ENCODE results near the gene FBXO9.

The FBXO9 gene

DNA sequence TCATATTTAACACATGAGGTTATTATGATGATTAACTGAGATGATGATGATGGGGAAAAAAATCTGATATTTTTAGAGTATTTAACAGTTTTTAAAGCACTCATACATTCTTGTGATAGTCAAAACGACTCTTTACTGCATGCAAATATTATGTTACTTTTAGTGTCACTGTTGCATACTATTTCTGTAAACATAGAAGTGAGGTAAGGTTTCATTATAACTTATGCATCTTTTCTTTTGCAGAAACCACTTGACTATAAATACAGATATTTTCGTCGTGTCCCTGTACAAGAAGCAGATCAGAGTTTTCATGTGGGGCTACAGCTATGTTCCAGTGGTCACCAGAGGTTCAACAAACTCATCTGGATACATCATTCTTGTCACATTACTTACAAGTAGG is 30.1 kb downstream of the FBXO9 start:
- no peak for DNase-seq (ENCODE audit: low read depth)

DNA sequence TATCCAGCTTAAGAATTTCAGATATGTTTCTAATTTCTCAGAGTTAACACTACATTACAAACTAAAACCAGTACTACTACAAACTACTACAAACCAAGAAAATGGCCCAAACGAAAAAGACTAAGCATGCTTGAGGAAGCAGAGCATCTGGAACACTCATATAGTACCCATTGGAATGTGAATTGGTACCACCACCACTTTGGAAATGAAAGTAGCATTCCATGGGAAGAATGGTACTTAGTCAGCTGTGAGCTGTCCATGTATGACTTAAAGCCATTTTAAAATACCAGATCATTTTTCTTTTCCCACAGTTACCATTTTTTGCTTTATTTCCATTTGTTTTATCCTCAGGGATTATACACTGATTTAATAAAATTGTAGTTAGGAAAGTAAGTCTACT is 30.5 kb downstream of the FBXO9 start:
- no peak for DNase-seq (ENCODE audit: low read depth)

DNA sequence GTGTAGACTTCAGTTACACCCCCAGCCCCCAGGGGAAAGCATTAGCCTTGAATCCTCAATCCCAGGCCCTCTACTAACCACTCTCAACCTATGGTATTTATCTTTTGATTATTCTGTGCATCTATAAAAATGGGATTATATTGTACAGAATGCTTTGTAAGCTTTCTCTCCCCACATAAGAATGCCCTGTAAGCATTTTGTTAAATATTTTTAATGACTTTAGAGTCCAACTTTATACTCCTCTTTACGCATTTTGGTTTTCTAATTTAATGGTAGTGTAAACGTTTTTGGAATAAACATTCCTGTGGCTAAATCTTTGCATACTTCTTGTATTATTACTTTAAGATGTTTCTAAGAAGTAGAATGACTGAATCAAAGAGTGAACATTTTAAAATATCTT is 35.4 kb downstream of the FBXO9 start:
- no peak for DNase-seq (ENCODE audit: low read depth)

DNA sequence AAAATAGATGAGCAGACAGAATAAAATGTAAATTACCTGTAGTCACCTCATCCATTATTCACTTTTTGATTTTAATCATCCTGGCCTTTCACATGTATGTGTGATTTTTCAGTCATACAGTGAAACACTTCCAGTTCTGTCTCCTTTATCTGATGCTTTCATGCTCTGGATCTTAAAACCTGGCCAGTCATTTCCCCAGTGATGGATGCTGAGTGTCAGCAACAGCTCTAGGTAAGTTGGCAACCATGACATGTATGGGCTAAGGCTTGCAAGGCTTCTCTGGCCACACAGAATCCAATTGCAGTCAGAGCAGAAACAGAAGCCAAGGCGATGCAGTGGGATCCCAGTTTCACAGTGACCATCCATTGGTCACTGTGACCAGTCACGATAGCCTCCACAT is 35.8 kb downstream of the FBXO9 start:
- DNase-seq (ENCODE audit: low read depth) = no peak

DNA sequence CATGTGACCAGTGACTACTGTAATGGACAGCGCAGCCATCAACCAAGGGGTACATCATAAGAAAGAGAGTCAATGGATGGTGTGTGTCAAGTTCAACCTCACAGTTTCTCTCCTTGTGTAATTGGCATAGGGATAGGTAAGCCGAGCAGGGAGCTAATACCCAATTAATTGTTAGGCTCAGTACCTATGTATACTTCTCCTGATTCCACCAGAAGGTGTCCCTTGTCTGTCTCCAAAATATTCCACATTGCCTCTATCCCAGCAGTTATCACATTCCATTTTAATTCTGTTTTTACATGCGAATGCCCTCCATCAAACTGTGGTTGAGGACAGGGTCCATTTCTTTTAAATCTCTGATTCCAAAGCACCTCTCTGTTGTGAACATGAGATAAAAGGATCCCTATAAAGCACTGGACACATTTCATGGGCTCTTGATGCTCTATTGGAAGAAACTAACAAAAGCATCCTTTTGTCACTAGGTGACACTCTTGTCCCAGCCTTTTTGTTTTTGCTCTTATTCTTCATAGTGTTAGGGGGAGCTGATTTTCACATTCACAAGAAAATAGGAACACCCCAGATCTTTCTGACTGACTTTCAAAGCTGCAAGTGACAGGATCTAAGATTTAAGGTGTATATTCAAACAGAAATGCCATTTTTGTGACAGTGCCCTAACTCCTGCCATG is 38.9 kb downstream of the FBXO9 start:
- DNase-seq (ENCODE audit: low read depth) = no peak

DNA sequence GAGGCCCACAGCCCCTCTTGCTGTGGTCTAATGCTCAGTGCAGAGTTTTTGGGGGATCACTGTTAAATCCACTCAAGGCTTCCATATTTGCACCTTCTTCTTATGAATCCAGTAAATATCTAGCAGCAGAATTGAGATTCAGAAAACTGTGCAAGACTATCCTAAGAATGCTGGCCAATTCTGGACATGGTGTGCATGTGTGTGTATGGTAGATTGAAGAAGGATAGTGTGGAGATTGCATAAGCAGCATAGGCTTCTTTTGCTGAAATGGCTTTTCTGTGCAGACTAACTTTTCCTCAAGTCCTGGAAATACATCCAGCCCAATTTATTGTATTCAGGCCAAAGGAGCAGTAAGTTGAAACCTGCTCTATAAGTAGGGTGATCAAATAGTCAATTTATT is 39.7 kb downstream of the FBXO9 start:
- no peak for DNase-seq (ENCODE audit: low read depth)

DNA sequence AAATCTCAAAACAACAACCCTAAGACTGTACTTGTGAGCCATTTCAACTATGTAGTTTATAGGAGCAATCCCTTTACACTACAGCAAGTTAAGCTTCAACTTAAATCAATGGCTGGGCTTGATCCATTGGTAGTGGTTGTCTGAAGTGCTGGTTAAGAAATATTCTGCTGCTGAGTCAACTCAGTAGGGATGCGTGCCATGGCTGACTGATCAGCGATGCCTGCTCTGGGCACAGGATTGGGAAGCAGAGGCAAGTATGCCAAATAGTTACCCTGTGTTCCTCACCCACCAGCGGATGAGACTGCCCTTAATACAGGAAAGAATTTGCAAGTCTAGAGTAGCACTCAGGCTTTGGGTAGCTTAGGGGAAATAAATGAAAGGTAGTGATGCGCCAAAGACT is 41.9 kb downstream of the FBXO9 start:
- no peak for DNase-seq (ENCODE audit: low read depth)

DNA sequence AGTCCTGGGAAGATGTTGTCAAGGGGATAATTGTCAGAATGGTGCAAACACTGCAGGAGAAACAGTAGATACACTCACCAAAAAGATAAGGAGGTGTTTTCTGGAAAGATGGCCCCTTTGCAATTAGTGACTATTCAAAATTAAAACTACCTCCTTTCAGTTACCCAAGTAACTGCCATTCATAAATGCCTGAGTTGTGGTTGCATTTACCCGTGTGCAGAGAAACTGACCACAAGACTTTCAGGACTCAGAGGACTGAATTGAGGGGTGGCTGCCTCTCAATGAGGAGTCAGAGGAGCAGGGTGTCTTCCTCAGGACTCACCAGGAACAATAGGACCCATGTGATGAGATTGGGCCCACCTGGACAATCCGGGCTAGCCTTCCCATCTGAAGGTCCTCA is 44.4 kb downstream of the FBXO9 start:
- no peak for DNase-seq (ENCODE audit: low read depth)

DNA sequence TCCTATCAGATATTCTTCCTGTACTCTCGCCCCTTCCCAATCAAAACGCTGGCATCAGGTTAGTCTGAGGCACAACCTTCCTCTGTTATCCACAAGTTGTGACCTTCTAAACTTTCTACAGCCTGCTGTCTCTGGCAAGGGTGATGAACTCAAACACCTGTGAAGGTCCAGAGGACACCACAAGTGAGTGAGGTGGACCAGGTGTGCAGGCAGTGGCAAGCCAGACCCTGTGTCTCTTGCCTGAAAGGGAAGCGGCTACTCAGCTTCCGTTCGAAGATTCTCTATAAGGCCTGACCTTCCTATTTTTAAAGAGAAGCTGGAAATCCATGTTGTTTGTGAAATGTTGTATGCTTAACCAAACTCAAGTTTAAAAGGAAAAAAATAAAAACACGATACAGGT is 46.7 kb downstream of the FBXO9 start:
- DNase-seq (ENCODE audit: low read depth) = no peak

DNA sequence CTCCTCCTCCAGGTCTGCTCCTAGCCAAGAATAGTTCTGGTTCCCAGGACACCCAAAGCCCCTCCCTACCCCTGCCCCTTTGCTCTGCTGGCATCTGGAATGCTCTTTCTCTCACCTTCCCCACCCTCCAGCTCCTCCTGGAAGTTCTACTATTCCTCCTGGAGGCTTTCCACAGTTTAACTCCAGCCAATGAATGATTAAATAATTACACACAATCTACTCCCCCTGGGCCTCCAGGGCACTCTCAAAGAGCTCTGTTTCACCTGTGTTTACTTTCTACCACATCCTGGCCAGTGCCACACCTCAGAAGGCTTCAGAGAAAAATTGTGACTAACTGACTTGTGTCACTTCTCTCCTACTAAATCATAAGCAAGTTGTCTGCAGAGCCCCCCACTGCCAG is 47.2 kb downstream of the FBXO9 start:
- DNase-seq (ENCODE audit: low read depth) = no peak

DNA sequence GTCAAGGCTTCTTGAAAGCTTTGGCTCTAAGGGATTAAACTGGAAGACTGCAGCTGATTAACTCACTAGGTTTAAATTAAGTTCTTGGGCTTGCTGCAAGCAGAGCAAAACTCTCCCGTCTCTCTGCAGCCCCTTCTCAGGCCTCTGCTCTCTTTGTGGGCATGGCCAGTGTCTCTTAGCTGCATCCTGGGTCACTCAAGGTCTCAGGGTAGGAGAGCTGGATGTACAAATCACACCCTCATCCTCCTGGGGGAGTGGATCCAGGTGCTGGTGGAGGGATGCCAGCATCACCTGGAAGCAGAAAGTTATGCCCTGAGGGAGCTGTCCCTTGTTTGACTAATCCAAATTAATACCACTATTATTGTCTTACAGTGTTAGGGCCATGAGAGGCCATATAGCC is 47.7 kb downstream of the FBXO9 start:
- no peak for DNase-seq (ENCODE audit: low read depth)

DNA sequence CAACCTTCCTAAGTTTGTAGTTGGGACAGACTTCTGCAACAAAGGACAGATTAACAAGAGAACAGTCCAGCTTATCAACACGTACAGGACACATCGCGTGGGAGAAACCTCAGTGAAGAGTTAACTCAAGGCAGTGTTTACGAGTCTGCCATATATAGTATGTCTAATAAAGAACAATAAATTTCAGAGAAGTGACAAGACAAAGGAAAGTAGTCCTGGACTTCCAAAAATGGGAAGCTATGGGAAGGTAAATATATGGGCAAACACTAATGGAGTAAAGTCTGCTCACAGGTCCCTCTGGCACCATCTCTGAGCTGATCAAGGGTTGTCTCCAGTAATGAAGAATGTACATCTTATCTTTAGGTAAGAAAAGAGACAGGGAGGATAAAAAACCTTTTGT is 48.5 kb downstream of the FBXO9 start:
- DNase-seq (ENCODE audit: low read depth) = no peak

DNA sequence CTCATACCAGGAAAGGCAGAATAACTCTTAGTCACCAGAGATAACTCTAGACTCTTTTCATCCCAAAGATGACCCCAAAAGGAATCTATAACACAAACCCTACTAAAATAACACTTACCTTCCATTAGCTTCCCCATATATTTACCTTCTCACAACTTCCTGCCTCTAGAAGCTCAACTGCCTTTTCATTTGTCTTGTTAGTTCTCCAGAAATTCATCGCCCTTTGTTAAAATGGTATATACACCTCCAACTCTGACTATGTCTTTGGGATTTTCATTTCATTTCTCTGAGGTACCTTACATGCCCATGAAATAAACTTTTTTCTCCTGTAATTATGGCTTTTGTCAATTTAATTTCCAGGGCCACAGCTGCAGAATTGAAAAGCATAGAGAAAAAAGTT is 49.9 kb downstream of the FBXO9 start:
- DNase-seq (ENCODE audit: low read depth) = no peak

DNA sequence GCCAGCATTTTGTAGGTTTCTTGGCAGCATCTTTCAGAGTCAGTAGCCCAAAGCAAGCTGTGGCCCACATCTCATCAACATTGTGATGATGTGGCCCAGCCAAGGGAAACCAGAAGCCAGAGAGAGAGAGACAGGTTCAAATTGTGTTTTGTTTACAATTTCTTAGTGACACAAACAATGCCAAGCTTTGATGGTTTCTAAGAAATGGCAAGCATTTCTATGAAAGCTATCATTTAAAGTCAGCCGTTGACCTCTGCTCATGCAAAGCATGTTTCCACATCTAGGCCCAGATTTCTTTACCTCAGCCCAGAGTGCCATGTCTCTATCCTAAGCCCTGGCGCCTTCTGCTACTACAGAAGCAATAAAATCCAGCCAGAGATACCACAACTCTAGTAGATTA is 50.5 kb downstream of the FBXO9 start:
- no peak for DNase-seq (ENCODE audit: low read depth)

DNA sequence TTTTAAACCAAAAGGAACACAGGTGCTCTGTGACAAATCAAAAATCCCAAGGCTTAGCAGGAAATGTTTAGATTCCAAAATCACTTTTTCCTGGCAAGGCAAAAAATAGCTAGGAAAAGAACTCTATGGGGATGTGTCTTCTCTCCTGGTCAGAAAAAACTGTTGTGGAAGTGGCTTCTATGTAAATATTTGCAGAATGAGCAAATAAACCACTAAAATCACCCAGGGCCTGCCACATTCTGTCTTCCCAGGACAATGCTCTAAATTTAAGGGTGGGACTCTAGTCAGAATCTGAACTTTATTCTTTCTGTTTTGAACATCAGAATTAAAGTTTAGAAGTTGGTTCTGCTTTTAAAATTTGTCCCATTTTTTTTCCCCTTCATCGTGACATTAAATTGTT is 54.1 kb downstream of the FBXO9 start:
- DNase-seq (ENCODE audit: low read depth) = no peak

DNA sequence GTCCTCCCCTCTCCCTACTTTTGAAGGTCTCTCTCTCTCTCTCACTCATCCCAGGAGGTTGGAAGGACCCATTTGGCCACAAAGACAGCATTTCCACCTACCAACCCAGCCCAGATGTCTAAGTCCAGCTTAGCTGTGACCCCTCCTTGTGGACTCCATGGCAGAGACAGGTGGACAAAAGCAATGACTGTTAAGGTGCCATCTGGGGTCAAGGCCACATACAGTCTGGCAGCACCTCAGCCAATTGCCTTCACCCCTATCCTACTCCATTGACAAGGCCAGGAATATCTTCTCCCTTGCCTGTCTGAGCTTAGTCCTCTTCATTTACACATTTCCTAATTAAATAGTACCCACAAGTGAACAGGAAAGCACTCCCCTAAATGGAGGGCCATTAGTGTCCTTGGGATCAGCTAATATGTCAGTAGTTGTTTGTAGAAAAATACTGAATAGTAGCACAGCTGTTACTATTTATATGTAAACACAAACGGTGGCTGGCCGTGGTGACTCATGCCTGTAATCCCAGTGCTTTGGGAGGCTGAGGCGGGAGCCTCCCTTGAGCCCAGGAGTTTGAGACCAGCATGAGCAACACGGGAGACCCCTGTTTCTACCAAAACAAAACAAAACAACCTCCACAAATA is 54.7 kb downstream of the FBXO9 start:
- DNase-seq (ENCODE audit: low read depth) = no peak

DNA sequence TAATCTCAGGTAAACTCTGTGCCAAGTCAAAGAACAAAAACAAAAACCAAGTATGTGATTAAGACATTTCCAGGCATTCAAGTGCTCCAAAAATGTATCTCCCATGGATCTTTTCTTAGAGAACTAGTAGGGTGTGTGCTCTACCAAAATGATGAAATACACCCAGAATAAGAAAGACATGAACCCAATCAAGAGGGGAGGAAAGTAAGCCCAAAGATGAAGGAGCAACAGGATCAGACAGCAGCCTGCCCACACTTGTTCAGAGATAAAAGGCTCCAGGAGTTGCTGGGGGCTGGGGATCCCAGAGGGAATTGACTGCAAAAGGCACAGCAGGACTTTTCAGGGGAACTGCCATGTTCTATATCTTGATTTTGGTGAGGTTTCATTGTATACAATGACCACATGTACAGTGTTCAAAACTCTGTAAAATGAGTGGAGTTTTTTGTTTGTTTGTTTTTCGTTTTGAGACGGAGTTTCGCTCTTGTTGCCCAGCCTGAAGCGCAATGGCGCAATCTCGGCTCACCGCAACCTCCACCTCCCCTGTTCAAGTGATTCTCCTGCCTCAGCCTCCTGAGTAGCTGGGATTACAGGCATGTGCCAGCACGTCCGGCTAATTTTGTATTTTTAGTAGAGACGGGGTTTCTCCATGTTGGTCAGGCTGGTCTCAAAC is 59.1 kb downstream of the FBXO9 start:
- DNase-seq (ENCODE audit: low read depth) = no peak

DNA sequence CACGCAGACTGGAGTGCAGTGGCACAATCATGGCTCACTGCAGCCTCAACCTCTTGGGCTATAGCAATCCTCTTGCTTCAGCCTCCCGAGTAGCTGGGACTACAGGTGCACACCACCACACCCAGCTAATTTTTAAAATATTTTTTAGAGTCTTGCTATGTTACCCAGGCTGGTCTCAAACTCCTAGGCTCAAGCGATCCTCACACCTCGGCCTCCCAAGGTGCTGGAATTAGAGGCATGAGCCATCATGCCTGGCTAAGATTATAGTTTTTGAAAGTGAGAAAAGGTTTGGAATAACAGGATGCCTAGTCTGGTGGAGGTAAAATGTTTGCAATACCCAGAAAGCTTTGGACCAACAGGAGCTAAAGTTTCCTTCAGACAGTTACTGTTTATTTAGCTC is 60.1 kb downstream of the FBXO9 start:
- DNase-seq (ENCODE audit: low read depth) = no peak

DNA sequence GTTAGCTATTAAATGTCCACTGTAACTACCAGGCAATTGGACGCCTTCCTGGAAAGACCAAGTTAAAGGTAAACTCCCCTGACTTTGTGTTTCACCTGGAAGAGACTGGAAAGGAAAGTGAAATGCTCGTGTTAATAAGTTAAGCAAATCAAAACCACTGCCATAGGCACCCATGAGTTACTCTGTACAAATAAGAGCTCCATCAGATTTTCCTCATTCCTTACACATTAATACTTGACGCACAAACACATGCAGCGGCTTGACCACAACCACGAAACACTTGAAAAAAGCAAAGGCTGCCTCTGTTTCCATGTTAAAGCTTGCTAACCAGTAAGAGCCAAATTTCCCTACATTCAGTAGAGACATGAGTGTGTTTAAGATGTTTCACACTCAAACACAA is 63.6 kb downstream of the FBXO9 start:
- no peak for DNase-seq (ENCODE audit: low read depth)

DNA sequence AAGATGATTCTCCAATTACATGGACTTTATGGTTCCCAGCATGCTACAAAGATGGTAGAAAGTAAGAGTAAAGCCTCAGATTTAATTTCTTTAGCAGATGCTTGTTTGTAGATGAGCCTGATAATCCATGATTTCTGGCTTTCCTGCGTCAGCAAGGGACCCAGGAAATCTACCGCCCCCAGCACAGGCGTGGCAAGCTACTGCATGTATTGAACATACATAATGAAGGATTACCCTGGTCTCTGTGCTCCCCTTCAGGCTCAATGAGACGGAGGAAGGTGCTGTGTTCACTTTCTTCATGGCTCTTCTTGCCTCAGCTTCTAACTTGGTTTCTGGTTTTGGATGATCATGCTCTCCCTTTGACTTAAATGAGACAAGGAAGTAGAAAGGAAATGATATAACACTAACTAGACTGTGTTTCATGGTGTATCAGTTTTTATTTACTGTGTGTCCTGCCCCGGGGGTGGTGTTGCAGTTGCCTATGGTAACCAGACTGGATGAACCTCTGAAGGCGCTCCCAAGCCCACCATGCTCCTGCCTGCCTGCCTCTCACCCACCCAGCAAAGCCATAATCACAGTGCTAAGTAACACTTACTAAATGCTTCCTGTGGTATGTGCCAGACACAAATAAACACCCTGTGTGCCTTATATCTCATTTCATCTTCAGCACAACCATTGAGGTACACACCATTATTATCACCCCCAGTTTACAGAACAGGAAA is 65.5 kb downstream of the FBXO9 start:
- no peak for DNase-seq (ENCODE audit: low read depth)

DNA sequence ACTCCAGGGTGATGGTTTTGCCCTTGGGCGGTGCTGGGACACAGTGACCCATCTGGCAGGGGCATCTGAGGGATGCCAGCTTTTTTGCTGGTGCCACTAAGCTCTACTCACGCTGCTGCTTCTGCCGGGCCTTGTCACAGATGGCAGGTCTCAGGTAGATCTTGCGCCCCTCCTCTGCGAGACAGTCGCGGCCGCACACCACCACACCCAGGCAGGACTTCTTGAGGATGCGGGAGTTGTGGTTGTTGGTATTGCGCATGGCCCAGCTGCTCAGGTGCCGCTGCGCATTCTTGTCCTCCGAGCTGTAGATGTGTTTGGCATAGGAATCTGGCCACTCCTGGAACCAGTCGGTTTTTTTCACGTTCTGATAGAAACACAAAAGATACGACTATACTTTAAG is 68.8 kb downstream of the FBXO9 start:
- DNase-seq (ENCODE audit: low read depth) = no peak

DNA sequence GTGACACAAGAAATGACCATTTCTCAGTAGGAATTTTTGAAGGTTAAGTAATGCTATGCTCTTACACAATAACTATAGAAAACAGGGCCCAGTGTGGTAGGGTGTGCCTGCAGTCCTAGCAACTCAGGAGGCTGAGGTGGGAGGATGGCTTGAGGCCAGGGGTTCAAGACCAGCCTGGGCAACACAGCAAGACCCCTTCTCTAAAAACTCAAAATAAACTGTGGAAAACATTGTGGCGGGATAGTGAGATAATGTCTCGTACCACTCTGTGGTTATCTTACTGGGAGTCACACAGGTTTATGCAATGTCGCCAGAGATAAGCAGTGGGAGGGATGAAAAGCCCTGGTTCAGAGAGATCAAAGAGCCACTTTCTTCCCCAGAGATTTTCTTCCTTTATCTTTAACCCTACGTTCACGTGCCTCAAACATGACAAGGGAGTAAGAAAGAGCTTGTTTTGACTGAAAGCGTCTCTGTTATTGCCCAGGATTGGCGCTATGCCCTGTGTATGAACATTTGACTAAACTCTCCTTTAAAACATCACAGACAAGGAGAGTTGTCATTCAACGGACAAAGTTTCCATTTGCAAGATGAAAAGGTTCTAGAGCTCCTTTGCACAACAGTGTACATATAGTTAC is 69.5 kb downstream of the FBXO9 start:
- no peak for DNase-seq (ENCODE audit: low read depth)

Measured in CMK (cell line).